WTC11 (cell line): Measurements from ENCODE around the gene KRT5. TPM values are rescaled to one million over a fixed set of nuclear protein-coding genes. Genes with fewer than 3 reads are reported as not detected.

ENCODE experiments used
- ATAC-seq: fragments of 200-7000 bp; cut with Tn5 transposase; 2 replicates; pipeline ENCODE4 v1.10.0; 2021; ENCODE audit warnings: mild to moderate bottlenecking, moderate library complexity
- CTCF ChIA-PET: fragments of 300-600 bp; sonication (Branson Sonifier 250); formaldehyde crosslinking; loops from one replicate; lab custom pipeline; 2021; ENCODE audit warnings: antibody characterized with exemption; lab: Charles Lee
- POLR2A ChIA-PET: fragments of 350-600 bp; sonication (Branson Sonifier 250); formaldehyde crosslinking; loops from one replicate; lab custom pipeline; 2021; ENCODE audit warnings: antibody characterized with exemption; lab: Charles Lee
- DNase-seq: peaks from one replicate; pipeline ENCODE4 v3.0.0; 2021; ENCODE audit warnings: low spot score
- H3K27ac Mint-ChIP-seq: 2 replicates; pipeline ENCODE4 v1.8.0; 2021; ENCODE audit warnings: mixed read lengths
- H3K27me3 Mint-ChIP-seq: 2 replicates; pipeline ENCODE4 v1.8.0; 2021; ENCODE audit warnings: low read depth, mild to moderate bottlenecking, moderate library complexity, mixed read lengths
- H3K36me3 Mint-ChIP-seq: 2 replicates; pipeline ENCODE4 v1.8.0; 2021; ENCODE audit warnings: mixed read lengths
- H3K4me1 Mint-ChIP-seq: 2 replicates; pipeline ENCODE4 v1.8.0; 2022; ENCODE audit warnings: mixed read lengths
- H3K4me3 Mint-ChIP-seq: 2 replicates; pipeline ENCODE4 v1.8.0; 2021; ENCODE audit warnings: mild to moderate bottlenecking, moderate library complexity, mixed read lengths
- H3K9me3 Mint-ChIP-seq: 2 replicates; pipeline ENCODE4 v1.8.0; 2021; ENCODE audit warnings: mixed read lengths
- CBFB ChIP-seq: sonication (generic); formaldehyde crosslinking; IDR thresholded peaks from 2 replicates; pipeline ENCODE4 v1.8.1; 2022; ENCODE audit warnings: mild to moderate bottlenecking, low read depth, missing genetic modification reagents
- FOXK1 ChIP-seq: sonication (generic); formaldehyde crosslinking; IDR thresholded peaks from 2 replicates; pipeline ENCODE4 v1.8.0; 2022; ENCODE audit warnings: mild to moderate bottlenecking, moderate library complexity, missing genetic modification reagents
- GTF2I ChIP-seq: fragments of 250-450 bp; sonication (Bioruptor Pico); conservative IDR thresholded peaks from 2 replicates; pipeline ENCODE4 v1.4.0; 2021; ENCODE audit warnings: mild to moderate bottlenecking
- MXD4 ChIP-seq: fragments of 250-450 bp; sonication (Bioruptor Pico); IDR thresholded peaks from 2 replicates; pipeline ENCODE4 v1.8.0; 2021; ENCODE audit warnings: mild to moderate bottlenecking, moderate library complexity, borderline replicate concordance
- NFATC4 ChIP-seq: fragments of 250-450 bp; sonication (Bioruptor Pico); IDR thresholded peaks from 2 replicates; pipeline ENCODE4 v1.9.0; 2021; ENCODE audit warnings: mild to moderate bottlenecking
- NR1H2 ChIP-seq: sonication (generic); formaldehyde crosslinking; IDR thresholded peaks from 2 replicates; pipeline ENCODE4 v1.9.0; 2021; ENCODE audit warnings: mild to moderate bottlenecking, moderate library complexity, missing genetic modification reagents
- OVOL2 ChIP-seq: fragments of 250-450 bp; sonication (Bioruptor Pico); IDR thresholded peaks from 2 replicates; pipeline ENCODE4 v1.9.0; 2021; ENCODE audit warnings: mild to moderate bottlenecking, borderline replicate concordance
- SMAD3 ChIP-seq: sonication (generic); formaldehyde crosslinking; IDR thresholded peaks from 2 replicates; pipeline ENCODE4 v1.8.0; 2022; ENCODE audit warnings: missing genetic modification reagents, mild to moderate bottlenecking, borderline replicate concordance
- ZNF219 ChIP-seq: sonication (generic); formaldehyde crosslinking; IDR thresholded peaks from 2 replicates; pipeline ENCODE4 v1.8.0; 2023; ENCODE audit warnings: missing genetic modification reagents, mild to moderate bottlenecking, borderline replicate concordance
- ZNF232 ChIP-seq: sonication (generic); formaldehyde crosslinking; IDR thresholded peaks from 2 replicates; pipeline ENCODE4 v1.8.0; 2022; ENCODE audit warnings: mild to moderate bottlenecking, missing genetic modification reagents
- ZNF263 ChIP-seq: sonication (generic); formaldehyde crosslinking; IDR thresholded peaks from 2 replicates; pipeline ENCODE4 v1.8.1; 2022; ENCODE audit warnings: low read depth, mild to moderate bottlenecking, moderate library complexity, missing genetic modification reagents
- ZNF317 ChIP-seq: sonication (generic); formaldehyde crosslinking; IDR thresholded peaks from 2 replicates; pipeline ENCODE4 v1.8.1; 2023; ENCODE audit warnings: low read depth, mild to moderate bottlenecking, moderate library complexity, missing genetic modification reagents, borderline replicate concordance
- ZNF671 ChIP-seq: fragments of 250-450 bp; sonication (Bioruptor Pico); IDR thresholded peaks from 2 replicates; pipeline ENCODE4 v1.8.0; 2021; ENCODE audit warnings: mild to moderate bottlenecking
- total RNA-seq: library from RNA; stranded (reverse); gene quantifications from 3 replicates; pipeline ENCODE4 v1.2.3, GENCODE V29; 2021
- TF ChIP-seq, protein P1 (sequence below): sonication (generic); formaldehyde crosslinking; IDR thresholded peaks from 2 replicates; pipeline ENCODE4 v1.8.0; 2022; ENCODE audit warnings: missing genetic modification reagents
- TF ChIP-seq, protein P2 (sequence below): fragments of 200-600 bp; IDR thresholded peaks from 2 replicates; pipeline ENCODE4 v1.8.0; 2022; ENCODE audit warnings: antibody characterized with exemption
- TF ChIP-seq, protein P3 (sequence below): fragments of 250-450 bp; sonication (Bioruptor Pico); conservative IDR thresholded peaks from 2 replicates; pipeline ENCODE4 v1.9.0; 2021; ENCODE audit warnings: mild to moderate bottlenecking
- TF ChIP-seq, protein P4 (sequence below): sonication (generic); formaldehyde crosslinking; IDR thresholded peaks from 2 replicates; pipeline ENCODE4 v1.8.0; 2022; ENCODE audit warnings: mild to moderate bottlenecking, missing genetic modification reagents
- TF ChIP-seq, protein P5 (sequence below): fragments of 250-450 bp; sonication (Bioruptor Pico); IDR thresholded peaks from 2 replicates; pipeline ENCODE4 v1.8.0; 2021; ENCODE audit warnings: mild to moderate bottlenecking
- TF ChIP-seq, protein P6 (sequence below): sonication (generic); formaldehyde crosslinking; IDR thresholded peaks from 2 replicates; pipeline ENCODE4 v1.8.1; 2023; ENCODE audit warnings: mild to moderate bottlenecking, moderate library complexity, missing genetic modification reagents
- TF ChIP-seq, protein P7 (sequence below): sonication (generic); formaldehyde crosslinking; IDR thresholded peaks from 2 replicates; pipeline ENCODE4 v1.8.1; 2023; ENCODE audit warnings: mild to moderate bottlenecking, missing genetic modification reagents, moderate library complexity

KRT5 gene
- total RNA-seq, 1 experiment from 2014 or later = not detected

DNA sequence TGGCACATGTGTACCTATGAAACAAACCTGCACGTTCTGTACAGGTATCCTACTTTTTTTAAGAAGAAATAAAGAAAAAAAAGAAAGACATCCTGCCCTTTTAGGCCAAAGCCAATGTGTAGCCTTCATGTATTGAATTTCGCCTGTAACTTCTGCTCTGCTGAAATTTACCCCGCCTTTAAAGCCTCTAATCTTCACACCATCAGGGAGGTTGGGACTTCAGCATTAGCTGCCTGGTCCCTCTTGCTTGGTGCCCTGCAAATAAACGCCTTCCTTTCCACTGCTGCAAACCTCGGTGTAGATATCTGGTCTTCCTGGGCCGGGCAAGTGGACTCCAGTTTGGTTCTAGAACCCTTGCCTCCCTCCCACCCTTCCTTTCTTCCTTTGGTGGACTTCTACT, 35.4 kb upstream of the KRT5 start (continued):
- TF ChIP-seq ZNF219 (CRISPR knock-in tag) (no peak), NR1H2 (CRISPR knock-in tag) (no peak)
- TF ChIP-seq, protein P1, sequence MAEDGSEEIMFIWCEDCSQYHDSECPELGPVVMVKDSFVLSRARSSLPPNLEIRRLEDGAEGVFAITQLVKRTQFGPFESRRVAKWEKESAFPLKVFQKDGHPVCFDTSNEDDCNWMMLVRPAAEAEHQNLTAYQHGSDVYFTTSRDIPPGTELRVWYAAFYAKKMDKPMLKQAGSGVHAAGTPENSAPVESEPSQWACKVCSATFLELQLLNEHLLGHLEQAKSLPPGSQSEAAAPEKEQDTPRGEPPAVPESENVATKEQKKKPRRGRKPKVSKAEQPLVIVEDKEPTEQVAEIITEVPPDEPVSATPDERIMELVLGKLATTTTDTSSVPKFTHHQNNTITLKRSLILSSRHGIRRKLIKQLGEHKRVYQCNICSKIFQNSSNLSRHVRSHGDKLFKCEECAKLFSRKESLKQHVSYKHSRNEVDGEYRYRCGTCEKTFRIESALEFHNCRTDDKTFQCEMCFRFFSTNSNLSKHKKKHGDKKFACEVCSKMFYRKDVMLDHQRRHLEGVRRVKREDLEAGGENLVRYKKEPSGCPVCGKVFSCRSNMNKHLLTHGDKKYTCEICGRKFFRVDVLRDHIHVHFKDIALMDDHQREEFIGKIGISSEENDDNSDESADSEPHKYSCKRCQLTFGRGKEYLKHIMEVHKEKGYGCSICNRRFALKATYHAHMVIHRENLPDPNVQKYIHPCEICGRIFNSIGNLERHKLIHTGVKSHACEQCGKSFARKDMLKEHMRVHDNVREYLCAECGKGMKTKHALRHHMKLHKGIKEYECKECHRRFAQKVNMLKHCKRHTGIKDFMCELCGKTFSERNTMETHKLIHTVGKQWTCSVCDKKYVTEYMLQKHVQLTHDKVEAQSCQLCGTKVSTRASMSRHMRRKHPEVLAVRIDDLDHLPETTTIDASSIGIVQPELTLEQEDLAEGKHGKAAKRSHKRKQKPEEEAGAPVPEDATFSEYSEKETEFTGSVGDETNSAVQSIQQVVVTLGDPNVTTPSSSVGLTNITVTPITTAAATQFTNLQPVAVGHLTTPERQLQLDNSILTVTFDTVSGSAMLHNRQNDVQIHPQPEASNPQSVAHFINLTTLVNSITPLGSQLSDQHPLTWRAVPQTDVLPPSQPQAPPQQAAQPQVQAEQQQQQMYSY (CRISPR knock-in tag) = no peak

DNA sequence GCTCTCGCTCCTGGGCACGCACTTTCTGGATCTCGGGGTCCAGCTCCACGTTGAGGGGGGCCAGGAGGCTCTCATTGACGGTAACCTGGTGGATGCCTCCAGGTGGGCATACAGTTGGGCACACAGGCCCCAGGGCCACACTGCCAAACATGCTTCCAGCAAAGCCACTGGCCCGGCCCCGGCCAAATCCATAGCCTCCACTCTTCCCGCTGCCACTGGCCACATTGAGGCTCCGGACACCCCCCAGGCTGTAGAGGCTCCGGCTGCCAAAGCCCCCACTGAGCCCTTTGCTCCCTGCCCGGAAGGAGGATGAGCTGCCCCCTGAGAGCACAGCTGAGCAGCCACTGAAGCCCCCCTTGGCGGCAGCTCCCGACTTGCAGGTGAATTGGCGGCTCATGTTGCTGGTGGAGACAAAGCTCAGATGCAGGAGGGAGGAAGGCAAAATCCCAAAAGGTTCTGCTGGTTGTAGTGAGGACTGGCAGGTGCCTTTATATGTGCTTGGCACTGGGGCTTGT, 32.5 kb upstream of the KRT5 start, which contains the start of gene KRT71:
TSS of gene KRT71 (minus strand) at position 465 of the 515 bp plus-strand sequence. CDS start at position 397, 68 bp downstream.
- TF ChIP-seq, protein P2, sequence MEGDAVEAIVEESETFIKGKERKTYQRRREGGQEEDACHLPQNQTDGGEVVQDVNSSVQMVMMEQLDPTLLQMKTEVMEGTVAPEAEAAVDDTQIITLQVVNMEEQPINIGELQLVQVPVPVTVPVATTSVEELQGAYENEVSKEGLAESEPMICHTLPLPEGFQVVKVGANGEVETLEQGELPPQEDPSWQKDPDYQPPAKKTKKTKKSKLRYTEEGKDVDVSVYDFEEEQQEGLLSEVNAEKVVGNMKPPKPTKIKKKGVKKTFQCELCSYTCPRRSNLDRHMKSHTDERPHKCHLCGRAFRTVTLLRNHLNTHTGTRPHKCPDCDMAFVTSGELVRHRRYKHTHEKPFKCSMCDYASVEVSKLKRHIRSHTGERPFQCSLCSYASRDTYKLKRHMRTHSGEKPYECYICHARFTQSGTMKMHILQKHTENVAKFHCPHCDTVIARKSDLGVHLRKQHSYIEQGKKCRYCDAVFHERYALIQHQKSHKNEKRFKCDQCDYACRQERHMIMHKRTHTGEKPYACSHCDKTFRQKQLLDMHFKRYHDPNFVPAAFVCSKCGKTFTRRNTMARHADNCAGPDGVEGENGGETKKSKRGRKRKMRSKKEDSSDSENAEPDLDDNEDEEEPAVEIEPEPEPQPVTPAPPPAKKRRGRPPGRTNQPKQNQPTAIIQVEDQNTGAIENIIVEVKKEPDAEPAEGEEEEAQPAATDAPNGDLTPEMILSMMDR = no peak
- TF ChIP-seq NFATC4 (CRISPR knock-in tag) = no peak
- TF ChIP-seq, protein P3, sequence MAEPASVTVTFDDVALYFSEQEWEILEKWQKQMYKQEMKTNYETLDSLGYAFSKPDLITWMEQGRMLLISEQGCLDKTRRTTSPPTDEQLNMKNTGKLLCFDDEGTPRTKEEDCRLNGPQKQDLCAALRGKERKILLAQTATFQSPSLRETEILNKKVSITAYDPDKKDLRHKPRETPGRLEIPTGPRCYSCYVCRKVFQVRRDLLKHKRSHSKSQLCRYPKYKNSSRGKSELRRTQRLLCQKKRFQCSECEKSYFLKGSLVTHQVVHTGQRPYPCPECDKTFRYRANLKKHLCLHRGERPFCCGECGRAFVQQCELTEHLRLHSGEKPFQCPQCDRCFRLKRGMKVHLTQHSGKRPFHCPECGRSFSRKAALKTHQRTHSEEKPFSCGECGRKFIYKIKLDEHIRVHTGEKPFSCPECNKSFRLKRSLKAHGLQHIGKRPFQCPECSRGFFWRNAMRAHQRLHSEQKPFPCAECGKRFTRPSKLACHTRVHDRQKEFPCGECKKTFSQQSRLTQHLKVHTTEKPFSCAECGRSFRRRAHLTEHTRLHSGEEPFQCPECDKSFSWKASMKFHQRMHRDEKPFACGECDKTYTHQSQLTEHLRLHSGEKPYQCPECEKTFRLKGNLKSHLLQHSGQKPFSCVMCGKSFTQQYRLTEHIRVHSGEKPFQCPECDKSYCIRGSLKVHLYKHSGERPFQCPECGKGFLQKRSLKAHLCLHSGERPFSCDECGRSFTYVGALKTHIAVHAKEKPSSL (CRISPR knock-in tag) = no peak
- no peak for TF ChIP-seq ZNF263 (CRISPR knock-in tag)
- TF ChIP-seq, protein P4, sequence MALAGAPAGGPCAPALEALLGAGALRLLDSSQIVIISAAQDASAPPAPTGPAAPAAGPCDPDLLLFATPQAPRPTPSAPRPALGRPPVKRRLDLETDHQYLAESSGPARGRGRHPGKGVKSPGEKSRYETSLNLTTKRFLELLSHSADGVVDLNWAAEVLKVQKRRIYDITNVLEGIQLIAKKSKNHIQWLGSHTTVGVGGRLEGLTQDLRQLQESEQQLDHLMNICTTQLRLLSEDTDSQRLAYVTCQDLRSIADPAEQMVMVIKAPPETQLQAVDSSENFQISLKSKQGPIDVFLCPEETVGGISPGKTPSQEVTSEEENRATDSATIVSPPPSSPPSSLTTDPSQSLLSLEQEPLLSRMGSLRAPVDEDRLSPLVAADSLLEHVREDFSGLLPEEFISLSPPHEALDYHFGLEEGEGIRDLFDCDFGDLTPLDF (CRISPR knock-in tag) = no peak
- no peak for TF ChIP-seq CBFB
- TF ChIP-seq ZNF232 (CRISPR knock-in tag) = no peak
- TF ChIP-seq, protein P5, sequence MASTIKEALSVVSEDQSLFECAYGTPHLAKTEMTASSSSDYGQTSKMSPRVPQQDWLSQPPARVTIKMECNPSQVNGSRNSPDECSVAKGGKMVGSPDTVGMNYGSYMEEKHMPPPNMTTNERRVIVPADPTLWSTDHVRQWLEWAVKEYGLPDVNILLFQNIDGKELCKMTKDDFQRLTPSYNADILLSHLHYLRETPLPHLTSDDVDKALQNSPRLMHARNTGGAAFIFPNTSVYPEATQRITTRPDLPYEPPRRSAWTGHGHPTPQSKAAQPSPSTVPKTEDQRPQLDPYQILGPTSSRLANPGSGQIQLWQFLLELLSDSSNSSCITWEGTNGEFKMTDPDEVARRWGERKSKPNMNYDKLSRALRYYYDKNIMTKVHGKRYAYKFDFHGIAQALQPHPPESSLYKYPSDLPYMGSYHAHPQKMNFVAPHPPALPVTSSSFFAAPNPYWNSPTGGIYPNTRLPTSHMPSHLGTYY (CRISPR knock-in tag) = no peak
- TF ChIP-seq OVOL2 (CRISPR knock-in tag) = no peak
- TF ChIP-seq, protein P6, sequence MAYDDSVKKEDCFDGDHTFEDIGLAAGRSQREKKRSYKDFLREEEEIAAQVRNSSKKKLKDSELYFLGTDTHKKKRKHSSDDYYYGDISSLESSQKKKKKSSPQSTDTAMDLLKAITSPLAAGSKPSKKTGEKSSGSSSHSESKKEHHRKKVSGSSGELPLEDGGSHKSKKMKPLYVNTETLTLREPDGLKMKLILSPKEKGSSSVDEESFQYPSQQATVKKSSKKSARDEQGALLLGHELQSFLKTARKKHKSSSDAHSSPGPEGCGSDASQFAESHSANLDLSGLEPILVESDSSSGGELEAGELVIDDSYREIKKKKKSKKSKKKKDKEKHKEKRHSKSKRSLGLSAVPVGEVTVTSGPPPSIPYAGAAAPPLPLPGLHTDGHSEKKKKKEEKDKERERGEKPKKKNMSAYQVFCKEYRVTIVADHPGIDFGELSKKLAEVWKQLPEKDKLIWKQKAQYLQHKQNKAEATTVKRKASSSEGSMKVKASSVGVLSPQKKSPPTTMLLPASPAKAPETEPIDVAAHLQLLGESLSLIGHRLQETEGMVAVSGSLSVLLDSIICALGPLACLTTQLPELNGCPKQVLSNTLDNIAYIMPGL (CRISPR knock-in tag) = no peak
- TF ChIP-seq, protein P7, sequence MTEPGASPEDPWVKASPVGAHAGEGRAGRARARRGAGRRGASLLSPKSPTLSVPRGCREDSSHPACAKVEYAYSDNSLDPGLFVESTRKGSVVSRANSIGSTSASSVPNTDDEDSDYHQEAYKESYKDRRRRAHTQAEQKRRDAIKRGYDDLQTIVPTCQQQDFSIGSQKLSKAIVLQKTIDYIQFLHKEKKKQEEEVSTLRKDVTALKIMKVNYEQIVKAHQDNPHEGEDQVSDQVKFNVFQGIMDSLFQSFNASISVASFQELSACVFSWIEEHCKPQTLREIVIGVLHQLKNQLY = no peak
- no peak for TF ChIP-seq ZNF671 (CRISPR knock-in tag)
- TF ChIP-seq ZNF317 (CRISPR knock-in tag) = no peak
- TF ChIP-seq GTF2I (CRISPR knock-in tag) = no peak
- TF ChIP-seq MXD4 (CRISPR knock-in tag) = no peak
- TF ChIP-seq SMAD3 (CRISPR knock-in tag) = no peak
- TF ChIP-seq ZNF219 (CRISPR knock-in tag) = no peak
- TF ChIP-seq FOXK1 (CRISPR knock-in tag) = no peak
- Mint-ChIP-seq H3K36me3 (no peaks in the 10 kb centered on the region), H3K27ac (no peak within 1 kb of the TSS), H3K4me3 (no peak within 1 kb of the TSS), H3K27me3 (peaks cover 2% of the 10 kb centered on the region; the same call in 1 of the 2 replicates), H3K4me1 (no peaks in the 10 kb centered on the region), H3K9me3 (no peaks in the 10 kb centered on the region)
- no peak for ATAC-seq
- ChIA-PET POLR2A (no interaction called here), CTCF (interaction anchor here (1.2 to 2.7 kb wide), 3 partner anchors 9 to 318 kb away, joined by 3 to 10 read pairs (median 7); no protein-coding TSS in a partner anchor)
- no peak for DNase-seq
